Erythroblast (primary cell): ENCODE results near the gene SCYL1.
A peak's percentile ranks its signal among the peaks of the same experiment; 100 is the strongest.

ENCODE experiments used
- GATA1 ChIP-seq: IDR thresholded peaks from 2 replicates; pipeline ENCODE4 v1.6.1; 2011; ENCODE audit warnings: low read depth, mild to moderate bottlenecking, control low read depth, low read length, moderate library complexity
- POLR2A ChIP-seq: IDR thresholded peaks from 2 replicates; pipeline ENCODE4 v1.6.1; 2011; ENCODE audit warnings: mild to moderate bottlenecking, low read length

DNA sequence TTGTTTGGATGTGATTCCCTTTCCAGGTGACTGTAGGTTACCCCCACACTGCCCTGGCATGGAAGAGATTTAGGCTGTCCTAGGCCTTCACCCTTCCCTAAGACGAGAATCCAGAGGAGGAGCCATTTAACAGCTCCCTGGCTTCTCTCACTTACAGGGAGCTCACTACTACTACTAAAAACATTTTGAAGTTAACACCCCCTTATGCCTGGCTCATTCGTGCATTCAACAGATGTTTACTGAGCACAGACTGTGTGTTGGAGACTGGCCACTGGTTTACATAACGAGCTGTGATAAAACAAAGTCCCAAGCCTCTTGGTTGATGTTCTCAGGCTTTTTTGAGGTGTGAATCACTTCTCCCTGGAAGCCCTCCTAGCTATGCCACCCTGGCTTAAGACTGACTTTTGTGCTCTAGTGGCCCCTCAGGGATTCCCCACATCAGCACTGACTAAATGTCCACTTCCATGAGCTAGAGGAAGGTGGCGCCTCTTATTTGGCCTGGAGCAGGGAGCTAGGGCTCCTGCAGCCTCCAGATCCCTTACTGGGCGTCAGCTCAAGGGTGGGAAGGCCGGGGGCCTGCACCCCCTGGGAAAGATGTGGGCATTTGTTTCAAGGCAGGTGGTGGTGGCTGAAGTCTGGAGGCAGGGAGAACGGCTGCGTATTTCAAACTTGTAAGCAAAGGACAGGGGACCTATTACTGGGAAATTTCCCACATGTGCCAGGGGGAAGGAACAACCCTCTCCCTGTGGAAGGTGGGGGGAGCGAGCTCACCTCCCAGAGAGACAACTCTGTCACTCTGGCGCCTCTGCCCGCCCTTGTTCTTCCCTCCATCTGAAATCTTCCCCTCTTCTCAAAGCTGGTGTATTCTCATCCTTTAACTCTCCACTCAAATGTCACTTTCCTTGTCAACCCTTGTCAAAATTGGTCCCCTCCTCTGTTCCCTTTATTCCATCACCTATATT lies 45.4 kb upstream of the SCYL1 start:
- TF ChIP-seq POLR2A (peak; percentile 10), GATA1 (no peak)
